HG02678 (cell line): ENCODE measurements around the gene MCMBP.

ENCODE experiments used
- ATAC-seq: cut with Tn5 transposase; IDR thresholded peaks from one replicate; pipeline ENCODE4 v1.9.1; 2021; ENCODE audit warnings: mild to moderate bottlenecking, moderate library complexity; ENCODE audit not compliant: unreplicated experiment

MCMBP gene

DNA sequence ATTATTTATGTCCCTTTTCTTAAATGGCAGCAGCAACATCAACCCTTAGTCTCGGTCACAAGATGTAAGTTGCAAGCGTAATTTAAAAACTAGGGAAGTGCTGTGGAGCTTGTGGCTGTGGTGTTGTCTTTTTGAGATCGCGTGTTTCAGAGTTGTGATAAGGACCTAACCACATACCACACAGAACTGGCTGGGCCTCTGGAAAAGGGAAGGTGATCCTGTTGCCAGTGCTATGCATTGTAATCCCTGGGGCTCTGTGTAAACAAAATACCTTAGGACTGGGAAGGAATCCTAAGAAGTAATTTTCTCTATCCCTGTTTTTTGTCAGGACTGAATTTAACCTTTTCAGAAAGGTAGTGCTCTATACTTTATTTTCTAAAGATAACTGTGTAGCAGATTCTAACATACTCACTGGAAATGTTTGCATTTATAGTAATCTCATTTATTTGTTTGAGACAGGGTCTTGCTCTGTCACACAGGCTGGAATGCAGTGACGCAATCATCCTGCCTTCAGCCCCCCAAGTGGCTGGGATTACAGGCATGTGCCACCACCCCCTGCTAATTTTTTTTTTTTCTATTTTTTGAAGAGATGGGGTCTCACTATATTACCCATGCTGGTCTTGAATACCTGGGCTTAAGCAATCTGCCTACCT lies 86.4 kb downstream of the MCMBP start:
- ATAC-seq = no peak

DNA sequence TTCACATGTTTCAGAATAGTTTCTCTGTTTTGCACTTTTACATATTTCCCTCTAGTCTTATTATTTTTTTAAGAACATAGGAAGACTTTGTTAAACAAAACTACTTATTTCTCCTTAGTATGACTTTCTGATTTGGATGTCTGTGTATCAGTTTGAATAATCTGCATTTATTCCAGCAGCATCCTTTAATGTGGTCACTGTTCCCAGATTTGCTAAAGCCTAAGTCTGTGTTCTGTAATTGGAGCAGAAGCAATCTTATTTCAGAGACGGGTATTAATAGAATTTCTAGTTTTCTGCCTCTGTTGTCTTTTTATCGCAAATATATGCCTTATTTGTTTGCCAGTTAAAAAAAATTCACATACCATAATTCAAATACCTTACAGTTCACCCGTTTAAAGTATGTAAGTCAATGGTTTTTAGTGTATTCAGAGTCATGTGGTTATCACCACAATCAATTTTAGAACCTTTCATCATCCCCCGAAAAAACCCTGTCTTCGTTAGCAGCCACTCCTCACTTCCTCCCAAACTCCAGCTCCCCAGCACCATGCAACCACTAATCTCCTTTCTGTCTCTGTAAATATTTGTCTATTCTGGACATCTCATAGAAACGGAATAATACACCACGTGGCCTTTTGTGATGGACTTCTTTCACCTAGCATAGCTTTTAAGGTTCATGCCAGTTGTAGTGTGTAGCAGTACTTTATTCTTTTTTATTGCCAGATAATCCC lies 88.1 kb downstream of the MCMBP start:
- ATAC-seq = peak; percentile 67

DNA sequence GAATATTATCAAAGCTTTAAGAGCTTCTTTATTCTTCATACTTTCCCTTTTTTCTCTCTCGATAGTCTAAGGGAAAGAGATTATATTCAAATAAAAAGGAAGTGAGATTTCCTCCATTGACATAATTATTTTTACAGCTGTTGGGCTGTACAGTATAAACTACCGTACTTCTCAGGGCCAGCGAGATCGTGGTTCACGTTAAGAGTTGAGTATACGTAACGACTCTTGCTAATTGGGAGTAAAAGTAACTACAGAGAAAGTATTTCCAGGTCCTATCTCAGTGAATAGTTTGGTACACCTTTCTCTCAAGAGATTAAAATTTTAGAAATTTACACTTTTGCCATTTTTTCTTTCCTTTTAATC lies 89.0 kb downstream of the MCMBP start:
- ATAC-seq = no peak

DNA sequence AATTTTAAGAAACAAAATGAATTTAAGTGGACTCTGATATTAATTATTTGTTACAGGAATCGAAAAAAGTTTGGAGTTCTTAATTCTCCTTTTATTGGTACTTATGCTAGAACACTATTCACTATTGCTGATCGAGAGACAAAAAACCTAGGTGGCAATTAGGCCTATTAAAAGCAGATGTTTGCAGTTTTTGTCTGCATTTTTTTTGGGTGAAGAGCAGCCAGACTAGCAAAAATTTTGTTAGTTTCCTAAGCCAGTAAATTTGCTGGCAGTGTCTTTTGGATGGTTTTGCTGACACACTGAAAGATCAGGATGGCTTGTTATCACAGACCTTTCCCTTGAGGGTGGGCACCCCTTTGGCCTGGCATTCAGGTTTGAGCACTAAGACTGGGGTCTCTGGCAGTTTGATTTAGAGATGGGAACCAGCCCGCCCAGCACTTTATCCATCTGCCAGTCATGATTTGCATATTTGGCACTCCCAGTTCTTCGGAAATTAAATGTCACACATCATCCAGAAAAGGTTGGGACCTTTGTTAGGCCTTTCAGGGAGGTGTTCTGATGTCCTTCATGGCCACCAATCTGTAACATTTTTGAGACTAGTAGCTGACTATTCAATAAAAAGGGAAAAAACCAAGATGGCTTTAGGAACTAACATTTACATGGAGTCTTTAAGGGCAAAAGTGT lies 89.5 kb downstream of the MCMBP start:
- ATAC-seq = no peak

DNA sequence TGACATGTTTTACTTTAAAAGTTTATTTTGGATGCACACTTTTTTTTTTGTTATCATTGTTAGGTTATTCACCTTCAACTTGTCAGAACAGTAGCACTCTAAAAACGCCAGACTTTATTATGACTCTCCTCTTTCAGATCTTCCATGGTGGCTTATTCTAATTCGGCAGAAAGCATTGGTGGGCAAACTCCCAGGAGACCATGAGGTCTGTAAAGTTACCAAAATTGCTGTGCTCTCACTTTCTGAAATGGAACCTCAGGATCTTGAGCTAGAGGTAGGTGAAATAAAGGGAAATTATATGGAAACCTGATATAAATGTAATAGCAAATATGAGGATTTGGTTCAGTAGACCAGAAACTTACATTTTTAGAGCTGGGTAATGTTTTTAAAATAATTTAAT lies 91.1 kb downstream of the MCMBP start:
- no peak for ATAC-seq

DNA sequence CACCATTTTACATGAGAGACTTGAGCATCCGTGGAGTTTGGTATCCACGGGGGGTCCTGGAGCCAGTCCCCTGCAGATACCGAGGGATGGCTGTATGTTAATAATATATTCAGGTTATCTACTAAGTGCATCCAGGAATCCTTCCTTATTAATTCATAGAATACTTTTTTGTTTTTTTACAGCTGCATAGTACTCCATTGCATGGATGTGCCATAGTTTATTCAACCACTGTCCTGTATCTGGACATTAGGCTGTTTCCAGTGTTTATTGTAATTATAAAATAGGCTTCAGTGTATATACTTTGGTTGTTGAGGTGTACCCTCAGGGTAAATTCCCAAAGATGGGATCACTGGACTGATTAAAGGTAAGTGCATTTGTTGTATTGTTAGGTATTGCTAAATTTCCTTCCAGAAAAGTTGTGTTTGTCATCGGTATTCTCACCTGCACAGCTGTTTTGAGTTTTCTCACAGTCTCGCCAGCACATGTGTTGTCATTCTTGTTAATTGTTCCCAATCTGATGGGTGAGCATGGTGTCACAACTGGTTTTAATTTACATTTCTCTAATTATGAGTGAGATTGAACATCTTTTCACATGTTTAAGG lies 91.7 kb downstream of the MCMBP start:
- no peak for ATAC-seq
